ENCODE measurements around the gene VCPKMT.
A peak's percentile ranks its signal among the peaks of the same experiment; 100 is the strongest.

Gene VCPKMT

GRCh38 chr14:50116181-50116956, at the start of gene VCPKMT:
VCPKMT (minus strand) TSS chr14:50116572; CDS start chr14:50116552, 20 bp downstream.
- peak; percentile 80 for DNase-seq

GRCh38 chr14:50156111-50156510, 39.7 kb upstream of the VCPKMT start:
- no peak for DNase-seq

- DNase-seq, result no peak
These were observed 32.4 kb upstream of the VCPKMT start for GRCh38 chr14:50148799-50149198.

GRCh38 chr14:50139192-50139591, 22.8 kb upstream of the VCPKMT start:
- DNase-seq, result no peak

GRCh38 chr14:50127802-50128201, 11.4 kb upstream of the VCPKMT start:
- no peak for DNase-seq

GRCh38 chr14:50123062-50123461, 6.7 kb upstream of the VCPKMT start:
- DNase-seq, result no peak

GRCh38 chr14:50122291-50122690, 5.9 kb upstream of the VCPKMT start:
- no peak for DNase-seq

- DNase-seq, result no peak
These were observed 5.1 kb upstream of the VCPKMT start for GRCh38 chr14:50121486-50121885.

GRCh38 chr14:50117456-50117855, 1.1 kb upstream of the VCPKMT start:
- no peak for DNase-seq

- no peak for DNase-seq
These were observed 594 bp upstream of the VCPKMT start for GRCh38 chr14:50116966-50117365.

GRCh38 chr14:50113381-50114035, 2.9 kb downstream of the VCPKMT start:
- no peak for DNase-seq

GRCh38 chr14:50110323-50111037, 5.9 kb downstream of the VCPKMT start:
- no peak for DNase-seq

GRCh38 chr14:50109342-50109741, 7.0 kb downstream of the VCPKMT start:
- no peak for DNase-seq

GRCh38 chr14:50107850-50108249, 8.5 kb downstream of the VCPKMT start:
- DNase-seq, result no peak

- DNase-seq, result no peak
These were observed 10.2 kb downstream of the VCPKMT start for GRCh38 chr14:50106178-50106577.

- DNase-seq, result no peak
These were observed 12.8 kb downstream of the VCPKMT start for GRCh38 chr14:50103558-50103957.

GRCh38 chr14:50101417-50101816, 15.0 kb downstream of the VCPKMT start:
- no peak for DNase-seq

GRCh38 chr14:50100805-50101204, 15.6 kb downstream of the VCPKMT start:
- no peak for DNase-seq

- no peak for DNase-seq
These were observed 17.0 kb downstream of the VCPKMT start for GRCh38 chr14:50099335-50099734.

GRCh38 chr14:50095895-50096294, 20.5 kb downstream of the VCPKMT start:
- DNase-seq, result no peak

GRCh38 chr14:50094056-50094755, 22.2 kb downstream of the VCPKMT start:
- no peak for DNase-seq

- no peak for DNase-seq
These were observed 22.9 kb downstream of the VCPKMT start for GRCh38 chr14:50093496-50093895.

GRCh38 chr14:50092006-50092555, 24.3 kb downstream of the VCPKMT start:
- DNase-seq, result no peak

Measured in T1000 (cell line).